RWPE2 (cell line): ENCODE data around the gene ISLR.

ENCODE experiments used
- ATAC-seq: fragments of 200-7000 bp; cut with Tn5 transposase; 3 replicates; pipeline ENCODE4 v1.9.1; 2021; ENCODE audit warnings: low read depth
- DNase-seq: peaks from one replicate; pipeline ENCODE4 v3.0.0-alpha.2; 2020; ENCODE audit warnings: low spot score
- H3K27ac ChIP-seq: fragments of 450-650 bp; 2 replicates; pipeline ENCODE4 v1.5.1; 2017; ENCODE audit warnings: mild to moderate bottlenecking; ENCODE audit not compliant: poor library complexity, severe bottlenecking
- H3K27me3 ChIP-seq: fragments of 250-450 bp; sonication (Bioruptor Pico); 2 replicates; pipeline ENCODE4 v1.5.1; 2021; ENCODE audit warnings: mild to moderate bottlenecking, moderate library complexity; ENCODE audit not compliant: insufficient read depth, poor library complexity, severe bottlenecking
- H3K36me3 ChIP-seq: fragments of 250-450 bp; sonication (Bioruptor Pico); 2 replicates; pipeline ENCODE4 v1.5.1; 2020; ENCODE audit warnings: low read depth, mild to moderate bottlenecking, moderate library complexity
- H3K4me1 ChIP-seq: fragments of 250-450 bp; sonication (Bioruptor Pico); 2 replicates; pipeline ENCODE4 v1.5.1; 2021; ENCODE audit warnings: mild to moderate bottlenecking, moderate library complexity; ENCODE audit not compliant: insufficient read depth, poor library complexity, severe bottlenecking
- H3K4me3 ChIP-seq: fragments of 250-450 bp; sonication (Bioruptor Pico); 2 replicates; pipeline ENCODE4 v1.5.1; 2021; ENCODE audit warnings: mild to moderate bottlenecking, moderate library complexity; ENCODE audit not compliant: severe bottlenecking
- H3K9me3 ChIP-seq: fragments of 250-450 bp; sonication (Bioruptor Pico); 2 replicates; pipeline ENCODE4 v1.5.1; 2021; ENCODE audit warnings: mild to moderate bottlenecking, moderate library complexity; ENCODE audit not compliant: severe bottlenecking
- TF ChIP-seq, protein P1 (sequence below): fragments of 450-650 bp; IDR thresholded peaks from one replicate; pipeline ENCODE4 v1.5.1; 2017; ENCODE audit warnings: mild to moderate bottlenecking, moderate library complexity; ENCODE audit not compliant: poor library complexity, severe bottlenecking

ISLR gene

DNA sequence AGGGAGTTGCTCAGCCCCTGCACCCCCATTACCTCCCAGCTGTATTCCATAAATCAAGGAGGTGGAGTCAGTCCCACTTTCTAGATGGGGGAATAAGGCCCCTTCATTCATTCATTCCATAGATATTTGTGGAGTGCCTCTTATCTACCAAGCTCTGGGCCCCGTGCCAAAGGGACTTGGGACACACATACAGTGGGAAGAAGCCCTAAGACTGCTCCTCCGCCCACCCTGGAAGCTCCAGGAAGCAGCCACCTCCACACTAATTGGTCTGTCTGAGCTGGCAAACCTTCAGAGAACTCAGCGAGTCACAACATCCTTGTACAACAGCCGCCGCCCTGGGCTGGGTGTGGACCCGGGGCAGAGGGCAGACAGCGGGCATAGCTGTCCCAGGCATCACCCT, 22.7 kb downstream of the ISLR start:
- Histone ChIP-seq H3K36me3 (no peaks in the 10 kb centered on the region), H3K9me3 (no peaks in the 10 kb centered on the region), H3K27ac (no peak overlapping the region), H3K4me1 (peaks cover 32% of the 10 kb centered on the region), H3K4me3 (no peak overlapping the region), H3K27me3 (no peaks in the 10 kb centered on the region)
- DNase-seq (peak; percentile 90), ATAC-seq (peak; percentile 49)
- TF ChIP-seq, protein P1, sequence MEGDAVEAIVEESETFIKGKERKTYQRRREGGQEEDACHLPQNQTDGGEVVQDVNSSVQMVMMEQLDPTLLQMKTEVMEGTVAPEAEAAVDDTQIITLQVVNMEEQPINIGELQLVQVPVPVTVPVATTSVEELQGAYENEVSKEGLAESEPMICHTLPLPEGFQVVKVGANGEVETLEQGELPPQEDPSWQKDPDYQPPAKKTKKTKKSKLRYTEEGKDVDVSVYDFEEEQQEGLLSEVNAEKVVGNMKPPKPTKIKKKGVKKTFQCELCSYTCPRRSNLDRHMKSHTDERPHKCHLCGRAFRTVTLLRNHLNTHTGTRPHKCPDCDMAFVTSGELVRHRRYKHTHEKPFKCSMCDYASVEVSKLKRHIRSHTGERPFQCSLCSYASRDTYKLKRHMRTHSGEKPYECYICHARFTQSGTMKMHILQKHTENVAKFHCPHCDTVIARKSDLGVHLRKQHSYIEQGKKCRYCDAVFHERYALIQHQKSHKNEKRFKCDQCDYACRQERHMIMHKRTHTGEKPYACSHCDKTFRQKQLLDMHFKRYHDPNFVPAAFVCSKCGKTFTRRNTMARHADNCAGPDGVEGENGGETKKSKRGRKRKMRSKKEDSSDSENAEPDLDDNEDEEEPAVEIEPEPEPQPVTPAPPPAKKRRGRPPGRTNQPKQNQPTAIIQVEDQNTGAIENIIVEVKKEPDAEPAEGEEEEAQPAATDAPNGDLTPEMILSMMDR = no peak

DNA sequence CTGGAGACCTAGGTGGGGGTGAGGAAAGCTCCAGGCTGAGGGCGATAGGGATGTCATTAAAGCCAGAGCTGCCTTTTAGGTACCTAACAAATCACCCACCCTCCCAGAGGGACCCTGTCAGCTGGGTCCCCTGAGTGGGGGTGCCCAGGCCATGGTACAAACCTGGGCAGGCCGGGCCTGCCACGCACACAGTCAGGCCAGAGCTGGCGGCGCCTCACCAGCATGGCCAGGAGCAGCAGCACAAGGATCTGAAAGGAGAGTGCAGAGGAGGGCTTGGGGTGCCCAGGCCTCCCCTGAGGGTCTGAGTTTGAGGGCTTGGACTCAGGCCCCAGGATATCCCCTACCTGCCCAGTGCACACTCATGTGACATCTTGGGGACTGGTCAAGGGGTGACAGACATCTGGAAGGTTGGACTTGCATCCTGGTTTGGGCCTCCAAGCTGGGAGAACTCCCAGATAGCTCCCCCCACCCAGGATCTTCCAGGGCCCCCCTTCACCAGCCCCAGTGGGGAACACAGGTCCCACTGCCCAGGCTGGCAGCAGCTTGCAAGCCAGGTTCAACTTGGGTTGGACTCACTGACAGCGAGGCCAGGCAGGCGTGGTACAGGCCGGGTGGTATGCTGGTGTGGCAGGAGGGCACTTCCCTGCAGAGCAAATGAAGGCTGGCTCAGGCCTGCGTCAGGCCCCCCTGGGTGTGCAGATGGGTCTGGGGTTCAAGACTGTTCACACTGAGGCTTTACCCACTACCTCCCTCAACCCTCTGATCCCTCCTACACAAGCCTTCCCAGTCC, 23.9 kb downstream of the ISLR start:
- H3K27me3 ChIP-seq = no peaks in the 10 kb centered on the region
- H3K9me3 ChIP-seq = no peaks in the 10 kb centered on the region
- H3K27ac ChIP-seq = no peak overlapping the region
- peaks cover 42% of the 10 kb centered on the region for H3K4me1 ChIP-seq
- H3K4me3 ChIP-seq = no peak overlapping the region
- H3K36me3 ChIP-seq = no peaks in the 10 kb centered on the region
- ATAC-seq (no peak), DNase-seq (no peak)
- TF ChIP-seq, protein P1 = no peak

DNA sequence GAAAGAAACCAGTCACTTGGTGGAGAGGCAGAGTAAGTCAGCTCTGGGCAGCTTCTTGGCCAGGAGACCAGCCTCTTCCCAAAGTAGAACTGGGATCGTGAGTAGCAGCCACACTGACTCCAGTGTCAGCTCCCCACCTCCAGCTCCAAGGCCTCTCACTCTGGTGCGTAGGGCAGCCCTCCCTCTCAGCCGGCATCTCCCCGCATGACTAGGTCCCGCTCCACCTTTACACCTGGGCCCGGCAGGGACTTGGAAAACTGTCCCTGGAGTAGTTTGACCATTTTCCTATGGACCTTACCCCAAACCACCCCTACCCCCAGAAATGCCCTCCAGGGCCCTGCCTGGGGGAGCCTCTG, 25.8 kb downstream of the ISLR start:
- no peak overlapping the region for H3K27ac ChIP-seq
- peaks cover 48% of the 10 kb centered on the region for H3K4me1 ChIP-seq
- no peak for DNase-seq
- H3K4me3 ChIP-seq = no peak overlapping the region
- no peaks in the 10 kb centered on the region for H3K27me3 ChIP-seq
- TF ChIP-seq, protein P1 = no peak
- H3K9me3 ChIP-seq = no peaks in the 10 kb centered on the region
- H3K36me3 ChIP-seq = no peaks in the 10 kb centered on the region
- ATAC-seq = no peak

DNA sequence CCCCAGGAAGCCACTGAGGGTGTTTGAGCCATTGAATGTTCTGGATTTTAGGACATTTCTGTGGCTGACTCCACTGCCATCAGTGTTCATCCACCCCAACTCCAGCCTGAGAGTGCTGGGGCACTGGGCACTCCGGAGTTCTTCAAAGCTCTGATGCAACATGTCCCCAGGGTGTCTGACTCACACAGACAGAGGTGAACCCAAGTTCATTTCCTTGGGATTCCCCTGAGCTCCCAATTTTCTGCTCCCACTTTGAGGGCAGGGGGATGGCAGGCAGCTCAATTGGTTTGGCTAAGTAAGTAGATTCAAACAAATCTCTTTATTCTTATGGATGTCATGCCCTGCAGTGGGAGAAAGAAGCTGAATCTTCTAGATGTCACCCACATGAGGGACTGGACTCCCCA, 26.9 kb downstream of the ISLR start:
- TF ChIP-seq, protein P1 = no peak
- no peaks in the 10 kb centered on the region for H3K27me3 ChIP-seq
- H3K27ac ChIP-seq = peak overlapping the region; percentile 46
- H3K4me1 ChIP-seq = peaks cover 48% of the 10 kb centered on the region
- DNase-seq = no peak
- H3K9me3 ChIP-seq = no peaks in the 10 kb centered on the region
- ATAC-seq = peak; percentile 32
- no peaks in the 10 kb centered on the region for H3K36me3 ChIP-seq
- no peak overlapping the region for H3K4me3 ChIP-seq

DNA sequence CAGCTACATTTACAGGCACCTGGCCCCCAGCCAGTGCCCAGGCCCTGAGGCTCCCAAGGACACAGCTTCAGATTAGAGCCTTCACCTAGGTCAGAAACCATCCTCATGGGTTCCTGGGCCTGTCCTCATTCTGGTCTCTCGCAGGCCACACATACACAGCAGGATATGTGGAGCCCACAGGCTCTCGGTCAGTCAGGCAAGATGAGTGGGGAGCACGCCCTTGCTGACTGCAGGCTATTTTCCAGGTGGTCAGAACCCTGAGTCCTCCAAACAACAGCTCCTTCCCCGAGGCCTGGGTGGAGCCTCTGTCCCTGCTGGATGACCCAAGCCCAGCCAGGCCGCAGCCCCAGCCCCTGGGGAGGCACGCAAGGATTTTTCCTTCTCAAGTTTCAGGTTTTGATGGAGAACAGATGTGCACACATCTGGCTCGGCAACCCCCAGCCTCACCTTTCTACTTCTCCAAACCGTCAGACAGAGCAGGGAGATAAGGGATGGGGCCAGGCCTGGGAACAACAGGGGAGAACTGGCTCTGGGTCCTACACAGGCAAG, 27.4 kb downstream of the ISLR start:
- Histone ChIP-seq H3K36me3 (no peaks in the 10 kb centered on the region), H3K27ac (peak overlapping the region; percentile 46), H3K4me3 (no peak overlapping the region), H3K9me3 (no peaks in the 10 kb centered on the region), H3K4me1 (peaks cover 48% of the 10 kb centered on the region), H3K27me3 (no peaks in the 10 kb centered on the region)
- TF ChIP-seq, protein P1 = no peak
- peak; percentile 43 for ATAC-seq
- no peak for DNase-seq
